SK-N-SH treated with all-trans-retinoic acid at 6 μM for 48 hours (cell line): ENCODE measurements around the gene PRKACA.
A peak's percentile ranks its signal among the peaks of the same experiment; 100 is the strongest.

Experiments used
- ATAC-seq: fragments of 200-7000 bp; cut with Tn5 transposase; 3 replicates; pipeline ENCODE4 v1.9.1; 2020; ENCODE audit warnings: mild to moderate bottlenecking, moderate library complexity
- BACH2 ChIP-seq: fragments of 250-450 bp; sonication (Bioruptor Pico); IDR thresholded peaks from 2 replicates; pipeline ENCODE4 v1.9.0; 2021; ENCODE audit warnings: mild to moderate bottlenecking, borderline replicate concordance
- CSDC2 ChIP-seq: fragments of 250-450 bp; sonication (Bioruptor Pico); IDR thresholded peaks from 2 replicates; pipeline ENCODE4 v1.5.0; 2020; ENCODE audit warnings: mild to moderate bottlenecking, moderate library complexity
- ESRRG ChIP-seq: fragments of 250-450 bp; sonication (Bioruptor Pico); IDR thresholded peaks from 2 replicates; pipeline ENCODE4 v1.6.1; 2021; ENCODE audit warnings: mild to moderate bottlenecking
- GLIS3 ChIP-seq: fragments of 250-450 bp; sonication (Bioruptor Pico); IDR thresholded peaks from 2 replicates; pipeline ENCODE4 v1.5.0; 2020; ENCODE audit warnings: mild to moderate bottlenecking, moderate library complexity
- ISL1 ChIP-seq: fragments of 250-450 bp; sonication (Bioruptor Pico); IDR thresholded peaks from 2 replicates; pipeline ENCODE4 v2.1.2; 2022; ENCODE audit warnings: mild to moderate bottlenecking, moderate library complexity
- OSR1 ChIP-seq: fragments of 250-450 bp; sonication (Bioruptor Pico); IDR thresholded peaks from 2 replicates; pipeline ENCODE4 v1.8.0; 2022; ENCODE audit warnings: moderate library complexity, mild to moderate bottlenecking, inconsistent platforms
- PATZ1 ChIP-seq: fragments of 250-450 bp; sonication (Bioruptor Pico); IDR thresholded peaks from 2 replicates; pipeline ENCODE4 v1.8.0; 2020; ENCODE audit warnings: mild to moderate bottlenecking, moderate library complexity, borderline replicate concordance
- PPARA ChIP-seq: fragments of 250-450 bp; sonication (Bioruptor Pico); IDR thresholded peaks from 2 replicates; pipeline ENCODE4 v1.5.0; 2020; ENCODE audit warnings: mild to moderate bottlenecking, borderline replicate concordance
- RARB ChIP-seq: fragments of 250-450 bp; sonication (Bioruptor Pico); IDR thresholded peaks from 2 replicates; pipeline ENCODE4 v1.8.0; 2021; ENCODE audit warnings: mild to moderate bottlenecking, moderate library complexity
- SNAI2 ChIP-seq: fragments of 250-450 bp; sonication (Bioruptor Pico); IDR thresholded peaks from 2 replicates; pipeline ENCODE4 v1.5.0; 2020; ENCODE audit warnings: mild to moderate bottlenecking, moderate library complexity
- TCF4 ChIP-seq: fragments of 250-450 bp; sonication (Bioruptor Pico); IDR thresholded peaks from 2 replicates; pipeline ENCODE4 v1.8.0; 2021; ENCODE audit warnings: mild to moderate bottlenecking, moderate library complexity, borderline replicate concordance
- TOX ChIP-seq: fragments of 250-450 bp; sonication (Bioruptor Pico); IDR thresholded peaks from 2 replicates; pipeline ENCODE4 v1.8.0; 2021; ENCODE audit warnings: mild to moderate bottlenecking, moderate library complexity, borderline replicate concordance
- ZC3H10 ChIP-seq: fragments of 250-450 bp; sonication (Bioruptor Pico); IDR thresholded peaks from 2 replicates; pipeline ENCODE4 v1.5.1; 2021; ENCODE audit warnings: mild to moderate bottlenecking, moderate library complexity
- ZFP3 ChIP-seq: fragments of 250-450 bp; sonication (Bioruptor Pico); IDR thresholded peaks from 2 replicates; pipeline ENCODE4 v1.5.0; 2020; ENCODE audit warnings: mild to moderate bottlenecking, moderate library complexity
- ZFP30 ChIP-seq: fragments of 450-650 bp; formaldehyde crosslinking; IDR thresholded peaks from 2 replicates; pipeline ENCODE4 v1.5.0; 2022; ENCODE audit warnings: mild to moderate bottlenecking, moderate library complexity
- ZNF70 ChIP-seq: fragments of 450-650 bp; formaldehyde crosslinking; IDR thresholded peaks from 2 replicates; pipeline ENCODE4 v1.5.0; 2020; ENCODE audit warnings: mild to moderate bottlenecking, moderate library complexity
- ZNF8 ChIP-seq: fragments of 450-650 bp; formaldehyde crosslinking; IDR thresholded peaks from 2 replicates; pipeline ENCODE4 v1.5.0; 2020; ENCODE audit warnings: mild to moderate bottlenecking, moderate library complexity
- TF ChIP-seq, protein P1 (sequence below): fragments of 250-450 bp; sonication (Bioruptor Pico); IDR thresholded peaks from 2 replicates; pipeline ENCODE4 v1.5.0; 2020; ENCODE audit warnings: mild to moderate bottlenecking, moderate library complexity
- TF ChIP-seq, protein P2 (sequence below): fragments of 250-450 bp; sonication (Bioruptor Pico); IDR thresholded peaks from 2 replicates; pipeline ENCODE4 v1.5.1; 2021; ENCODE audit warnings: mild to moderate bottlenecking, moderate library complexity
- TF ChIP-seq, protein P3 (sequence below): fragments of 250-450 bp; sonication (Bioruptor Pico); IDR thresholded peaks from 2 replicates; pipeline ENCODE4 v1.5.1; 2020; ENCODE audit warnings: low read depth, mild to moderate bottlenecking, moderate library complexity
- TF ChIP-seq, protein P4 (sequence below): fragments of 250-450 bp; sonication (Bioruptor Pico); IDR thresholded peaks from 2 replicates; pipeline ENCODE4 v1.8.0; 2021; ENCODE audit warnings: low read depth, mild to moderate bottlenecking, moderate library complexity, borderline replicate concordance

The PRKACA gene

DNA sequence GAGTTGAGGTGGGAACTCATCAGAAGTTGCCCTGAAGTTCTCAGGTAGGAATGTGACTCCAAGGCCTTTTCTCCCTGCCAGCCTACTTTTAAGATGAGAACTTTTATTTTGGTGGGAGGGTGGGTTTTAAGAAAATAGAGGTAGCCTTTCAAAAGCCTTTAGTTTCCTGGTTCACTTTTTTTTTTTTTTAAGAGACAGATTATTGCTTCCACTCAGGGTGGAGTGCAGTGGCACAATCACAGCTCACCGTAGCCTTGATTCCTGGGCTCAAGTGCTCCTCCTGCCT is 34.9 kb downstream of the PRKACA start:
- TF ChIP-seq TOX (CRISPR knock-in tag) (no peak), PATZ1 (CRISPR knock-in tag) (no peak), BACH2 (no peak), OSR1 (CRISPR knock-in tag) (no peak), RARB (CRISPR knock-in tag) (no peak), ESRRG (no peak), ZC3H10 (no peak), ZFP3 (CRISPR knock-in tag) (no peak), CSDC2 (CRISPR knock-in tag) (no peak), ZNF70 (CRISPR knock-in tag) (no peak), GLIS3 (CRISPR knock-in tag) (no peak), PPARA (no peak)
- TF ChIP-seq, protein P1, sequence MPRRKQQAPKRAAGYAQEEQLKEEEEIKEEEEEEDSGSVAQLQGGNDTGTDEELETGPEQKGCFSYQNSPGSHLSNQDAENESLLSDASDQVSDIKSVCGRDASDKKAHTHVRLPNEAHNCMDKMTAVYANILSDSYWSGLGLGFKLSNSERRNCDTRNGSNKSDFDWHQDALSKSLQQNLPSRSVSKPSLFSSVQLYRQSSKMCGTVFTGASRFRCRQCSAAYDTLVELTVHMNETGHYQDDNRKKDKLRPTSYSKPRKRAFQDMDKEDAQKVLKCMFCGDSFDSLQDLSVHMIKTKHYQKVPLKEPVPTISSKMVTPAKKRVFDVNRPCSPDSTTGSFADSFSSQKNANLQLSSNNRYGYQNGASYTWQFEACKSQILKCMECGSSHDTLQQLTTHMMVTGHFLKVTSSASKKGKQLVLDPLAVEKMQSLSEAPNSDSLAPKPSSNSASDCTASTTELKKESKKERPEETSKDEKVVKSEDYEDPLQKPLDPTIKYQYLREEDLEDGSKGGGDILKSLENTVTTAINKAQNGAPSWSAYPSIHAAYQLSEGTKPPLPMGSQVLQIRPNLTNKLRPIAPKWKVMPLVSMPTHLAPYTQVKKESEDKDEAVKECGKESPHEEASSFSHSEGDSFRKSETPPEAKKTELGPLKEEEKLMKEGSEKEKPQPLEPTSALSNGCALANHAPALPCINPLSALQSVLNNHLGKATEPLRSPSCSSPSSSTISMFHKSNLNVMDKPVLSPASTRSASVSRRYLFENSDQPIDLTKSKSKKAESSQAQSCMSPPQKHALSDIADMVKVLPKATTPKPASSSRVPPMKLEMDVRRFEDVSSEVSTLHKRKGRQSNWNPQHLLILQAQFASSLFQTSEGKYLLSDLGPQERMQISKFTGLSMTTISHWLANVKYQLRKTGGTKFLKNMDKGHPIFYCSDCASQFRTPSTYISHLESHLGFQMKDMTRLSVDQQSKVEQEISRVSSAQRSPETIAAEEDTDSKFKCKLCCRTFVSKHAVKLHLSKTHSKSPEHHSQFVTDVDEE (CRISPR knock-in tag) = no peak
- TF ChIP-seq, protein P2, sequence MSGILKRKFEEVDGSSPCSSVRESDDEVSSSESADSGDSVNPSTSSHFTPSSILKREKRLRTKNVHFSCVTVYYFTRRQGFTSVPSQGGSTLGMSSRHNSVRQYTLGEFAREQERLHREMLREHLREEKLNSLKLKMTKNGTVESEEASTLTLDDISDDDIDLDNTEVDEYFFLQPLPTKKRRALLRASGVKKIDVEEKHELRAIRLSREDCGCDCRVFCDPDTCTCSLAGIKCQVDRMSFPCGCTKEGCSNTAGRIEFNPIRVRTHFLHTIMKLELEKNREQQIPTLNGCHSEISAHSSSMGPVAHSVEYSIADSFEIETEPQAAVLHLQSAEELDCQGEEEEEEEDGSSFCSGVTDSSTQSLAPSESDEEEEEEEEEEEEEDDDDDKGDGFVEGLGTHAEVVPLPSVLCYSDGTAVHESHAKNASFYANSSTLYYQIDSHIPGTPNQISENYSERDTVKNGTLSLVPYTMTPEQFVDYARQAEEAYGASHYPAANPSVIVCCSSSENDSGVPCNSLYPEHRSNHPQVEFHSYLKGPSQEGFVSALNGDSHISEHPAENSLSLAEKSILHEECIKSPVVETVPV (CRISPR knock-in tag) = no peak
- TF ChIP-seq, all 23 proteins: peak for 0
- ATAC-seq = no peak

DNA sequence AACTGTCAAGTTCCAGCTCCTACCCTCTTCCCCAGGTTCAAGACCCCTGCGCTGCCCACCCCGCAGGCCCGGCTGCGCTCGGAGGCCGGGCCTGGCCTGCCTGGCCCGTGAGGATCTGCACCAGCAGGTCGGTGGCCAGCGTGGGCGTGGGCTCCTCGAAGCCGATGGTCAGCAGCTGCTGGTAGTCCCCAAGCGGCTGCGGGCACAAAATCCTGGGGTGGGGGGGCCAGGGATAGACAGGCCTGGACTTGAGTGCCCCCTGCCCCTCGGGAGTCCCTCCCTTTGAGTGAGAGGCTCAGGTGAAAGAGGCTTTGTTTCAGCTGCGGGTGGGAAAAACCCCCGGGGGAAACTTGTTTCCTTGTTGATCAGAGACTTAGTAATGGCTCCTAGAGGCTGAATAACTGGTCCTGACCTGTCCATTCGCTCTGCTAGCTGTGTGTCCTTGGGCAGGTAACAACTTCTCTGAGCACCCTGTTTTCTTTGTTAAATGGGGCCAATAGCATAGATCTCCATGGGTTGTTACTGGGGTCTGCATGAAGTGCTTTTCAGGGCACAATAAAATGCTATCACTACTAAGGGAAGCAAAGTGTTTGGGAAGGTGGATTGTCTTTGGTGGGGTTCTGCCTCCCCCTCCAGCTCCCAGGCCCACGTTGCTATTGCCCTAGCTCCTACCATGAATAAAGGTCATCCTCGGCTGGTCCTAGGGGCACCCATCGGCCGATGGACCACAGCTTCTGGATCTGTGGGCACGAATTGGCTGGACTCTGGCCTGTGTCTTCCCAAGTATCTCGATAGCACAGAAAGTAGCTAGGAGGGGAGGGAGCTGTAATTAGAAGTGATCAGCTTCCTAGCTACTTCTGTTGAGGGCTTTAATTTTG is 35.5 kb downstream of the PRKACA start:
- no peak for TF ChIP-seq ZFP3 (CRISPR knock-in tag)
- no peak for TF ChIP-seq ZC3H10
- no peak for TF ChIP-seq PATZ1 (CRISPR knock-in tag)
- TF ChIP-seq, protein P3, sequence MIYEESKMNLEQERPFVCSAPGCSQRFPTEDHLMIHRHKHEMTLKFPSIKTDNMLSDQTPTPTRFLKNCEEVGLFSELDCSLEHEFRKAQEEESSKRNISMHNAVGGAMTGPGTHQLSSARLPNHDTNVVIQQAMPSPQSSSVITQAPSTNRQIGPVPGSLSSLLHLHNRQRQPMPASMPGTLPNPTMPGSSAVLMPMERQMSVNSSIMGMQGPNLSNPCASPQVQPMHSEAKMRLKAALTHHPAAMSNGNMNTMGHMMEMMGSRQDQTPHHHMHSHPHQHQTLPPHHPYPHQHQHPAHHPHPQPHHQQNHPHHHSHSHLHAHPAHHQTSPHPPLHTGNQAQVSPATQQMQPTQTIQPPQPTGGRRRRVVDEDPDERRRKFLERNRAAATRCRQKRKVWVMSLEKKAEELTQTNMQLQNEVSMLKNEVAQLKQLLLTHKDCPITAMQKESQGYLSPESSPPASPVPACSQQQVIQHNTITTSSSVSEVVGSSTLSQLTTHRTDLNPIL (CRISPR knock-in tag) = no peak
- TF ChIP-seq RARB (CRISPR knock-in tag) = no peak
- TF ChIP-seq, protein P4, sequence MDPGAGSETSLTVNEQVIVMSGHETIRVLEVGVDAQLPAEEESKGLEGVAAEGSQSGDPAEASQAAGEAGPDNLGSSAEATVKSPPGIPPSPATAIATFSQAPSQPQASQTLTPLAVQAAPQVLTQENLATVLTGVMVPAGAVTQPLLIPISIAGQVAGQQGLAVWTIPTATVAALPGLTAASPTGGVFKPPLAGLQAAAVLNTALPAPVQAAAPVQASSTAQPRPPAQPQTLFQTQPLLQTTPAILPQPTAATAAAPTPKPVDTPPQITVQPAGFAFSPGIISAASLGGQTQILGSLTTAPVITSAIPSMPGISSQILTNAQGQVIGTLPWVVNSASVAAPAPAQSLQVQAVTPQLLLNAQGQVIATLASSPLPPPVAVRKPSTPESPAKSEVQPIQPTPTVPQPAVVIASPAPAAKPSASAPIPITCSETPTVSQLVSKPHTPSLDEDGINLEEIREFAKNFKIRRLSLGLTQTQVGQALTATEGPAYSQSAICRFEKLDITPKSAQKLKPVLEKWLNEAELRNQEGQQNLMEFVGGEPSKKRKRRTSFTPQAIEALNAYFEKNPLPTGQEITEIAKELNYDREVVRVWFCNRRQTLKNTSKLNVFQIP (CRISPR knock-in tag) = no peak
- no peak for TF ChIP-seq ZNF70 (CRISPR knock-in tag)
- TF ChIP-seq, protein P1 (CRISPR knock-in tag) = no peak
- no peak for TF ChIP-seq SNAI2 (CRISPR knock-in tag)
- no peak for TF ChIP-seq OSR1 (CRISPR knock-in tag)
- no peak for TF ChIP-seq TOX (CRISPR knock-in tag)
- TF ChIP-seq, protein P2 (CRISPR knock-in tag) = no peak
- no peak for TF ChIP-seq GLIS3 (CRISPR knock-in tag)
- TF ChIP-seq ZFP30 (CRISPR knock-in tag) = no peak
- TF ChIP-seq CSDC2 (CRISPR knock-in tag) = no peak
- TF ChIP-seq ISL1 (CRISPR knock-in tag) = no peak
- TF ChIP-seq ESRRG = no peak
- TF ChIP-seq PPARA = no peak
- TF ChIP-seq TCF4 (CRISPR knock-in tag) = no peak
- no peak for TF ChIP-seq ZNF8 (CRISPR knock-in tag)
- peak; percentile 51 for ATAC-seq
